Measurements from ENCODE around the gene HSD17B2. TPM values are rescaled to one million over a fixed set of nuclear protein-coding genes. Genes with fewer than 3 reads are reported as not detected.

Gene HSD17B2
- total and polyA plus RNA-seq, 9 donors = 0.12 to 4.5 (median 0.59) TPM; not detected in 4

GRCh38 chr16:82051656-82052055 is 16.6 kb downstream of the HSD17B2 start:
- WGBS, 3 donors = 68 to 80% (median 76%) methylated on average over 5 of the region's 5 CpGs
- intact Hi-C loops (cut with DNase I) = no loop called here
- Histone ChIP-seq H3K4me1 (ENCODE audit: insufficient read depth) (no peaks in the 10 kb centered on the region), H3K9me3 (peaks cover 0 to 3% of the 10 kb centered on the region in 2 donors), H3K36me3 (no peaks in the 10 kb centered on the region), H3K27ac (no peak overlapping the region), H3K27me3 (no peaks in the 10 kb centered on the region), H3K4me3 (no peak overlapping the region)
- no peak for DNase-seq
- no peak for TF ChIP-seq CTCF (IDR thresholded peaks at IDR 0.05)
- no peak for TF ChIP-seq EP300 (IDR thresholded peaks at IDR 0.05)
- no peak for TF ChIP-seq POLR2A (IDR thresholded peaks at IDR 0.05)

- 81 to 88% (median 86%) methylated on average over 3 of the region's 3 CpGs for WGBS, 3 donors
- Histone ChIP-seq H3K4me3 (no peak overlapping the region), H3K4me1 (ENCODE audit: insufficient read depth) (no peaks in the 10 kb centered on the region), H3K9me3 (peaks cover 0 to 3% of the 10 kb centered on the region in 2 donors), H3K36me3 (no peaks in the 10 kb centered on the region), H3K27me3 (no peaks in the 10 kb centered on the region), H3K27ac (no peak overlapping the region)
- no peak for TF ChIP-seq CTCF (IDR thresholded peaks at IDR 0.05)
- no peak for DNase-seq
- intact Hi-C loops (cut with DNase I) = no loop called here
These were observed 20.1 kb downstream of the HSD17B2 start for GRCh38 chr16:82055117-82055516.

GRCh38 chr16:82055728-82056549 is 20.9 kb downstream of the HSD17B2 start:
- WGBS, 3 donors = 74 to 82% (median 80%) methylated on average over 8 of the region's 8 CpGs
- Histone ChIP-seq H3K4me1 (ENCODE audit: insufficient read depth) (no peaks in the 10 kb centered on the region), H3K36me3 (no peaks in the 10 kb centered on the region), H3K27me3 (no peaks in the 10 kb centered on the region), H3K9me3 (peaks cover 0 to 3% of the 10 kb centered on the region in 2 donors), H3K27ac (no peak overlapping the region), H3K4me3 (no peak overlapping the region)
- DNase-seq = no peak
- intact Hi-C loops (cut with DNase I) = no loop called here
- TF ChIP-seq EP300 (IDR thresholded peaks at IDR 0.05) (no peak), CTCF (IDR thresholded peaks at IDR 0.05) (no peak)

GRCh38 chr16:82056550-82056896 is 21.5 kb downstream of the HSD17B2 start:
- intact Hi-C loops (cut with DNase I) = no loop called here

More at GRCh38 chr16:82056550-82056896, 21.5 kb downstream of the HSD17B2 start:
- H3K4me3 ChIP-seq = no peak overlapping the region
- no peaks in the 10 kb centered on the region for H3K27me3 ChIP-seq
- TF ChIP-seq POLR2A (IDR thresholded peaks at IDR 0.05) = no peak
- TF ChIP-seq CTCF (IDR thresholded peaks at IDR 0.05) = no peak
- no peak for TF ChIP-seq EP300 (IDR thresholded peaks at IDR 0.05)
- 75 to 81% (median 81%) methylated on average over 3 of the region's 3 CpGs for WGBS, 3 donors
- DNase-seq = no peak
- H3K9me3 ChIP-seq = peaks cover 0 to 3% of the 10 kb centered on the region in 2 donors
- no peaks in the 10 kb centered on the region for H3K36me3 ChIP-seq
- no peak overlapping the region for H3K27ac ChIP-seq
- no peaks in the 10 kb centered on the region for H3K4me1 ChIP-seq (ENCODE audit: insufficient read depth)
